Activated T-helper 17 cell treated with anti-CD3 and anti-CD28 coated beads, Interleukin-2, amount 50 U/mL, for 72 hours (primary cell): ENCODE data around the gene BDKRB2. TPM values are rescaled to one million over a fixed set of nuclear protein-coding genes. Genes with fewer than 3 reads are reported as not detected.

ENCODE experiments used
- ATAC-seq: fragments of 150-1000 bp; cut with Tn5 transposase; replicated peaks from 2 replicates; pipeline ENCODE4 v1.10.0; 2021; ENCODE audit warnings: mild to moderate bottlenecking, moderate library complexity
- H3K27ac Mint-ChIP-seq: one replicate; pipeline ENCODE4 v1.8.0; 2022; ENCODE audit warnings: mixed read lengths
- H3K27me3 Mint-ChIP-seq: one replicate; pipeline ENCODE4 v1.8.0; 2022; ENCODE audit warnings: mixed read lengths
- H3K36me3 Mint-ChIP-seq: one replicate; pipeline ENCODE4 v1.8.0; 2022; ENCODE audit warnings: low read depth, mild to moderate bottlenecking, mixed read lengths
- H3K4me1 Mint-ChIP-seq: one replicate; pipeline ENCODE4 v1.8.0; 2022; ENCODE audit warnings: mixed read lengths
- H3K4me3 Mint-ChIP-seq: one replicate; pipeline ENCODE4 v1.8.0; 2022; ENCODE audit warnings: mild to moderate bottlenecking, mixed read lengths
- H3K9me3 Mint-ChIP-seq: one replicate; pipeline ENCODE4 v1.8.0; 2022; ENCODE audit warnings: mixed read lengths
- total RNA-seq, 2 donors: library from RNA; stranded (reverse); gene quantifications; one replicate each; pipeline ENCODE4 v1.2.3, GENCODE V29; 2022

Gene BDKRB2
- total RNA-seq, 2 donors from 2014 or later, result not detected

DNA sequence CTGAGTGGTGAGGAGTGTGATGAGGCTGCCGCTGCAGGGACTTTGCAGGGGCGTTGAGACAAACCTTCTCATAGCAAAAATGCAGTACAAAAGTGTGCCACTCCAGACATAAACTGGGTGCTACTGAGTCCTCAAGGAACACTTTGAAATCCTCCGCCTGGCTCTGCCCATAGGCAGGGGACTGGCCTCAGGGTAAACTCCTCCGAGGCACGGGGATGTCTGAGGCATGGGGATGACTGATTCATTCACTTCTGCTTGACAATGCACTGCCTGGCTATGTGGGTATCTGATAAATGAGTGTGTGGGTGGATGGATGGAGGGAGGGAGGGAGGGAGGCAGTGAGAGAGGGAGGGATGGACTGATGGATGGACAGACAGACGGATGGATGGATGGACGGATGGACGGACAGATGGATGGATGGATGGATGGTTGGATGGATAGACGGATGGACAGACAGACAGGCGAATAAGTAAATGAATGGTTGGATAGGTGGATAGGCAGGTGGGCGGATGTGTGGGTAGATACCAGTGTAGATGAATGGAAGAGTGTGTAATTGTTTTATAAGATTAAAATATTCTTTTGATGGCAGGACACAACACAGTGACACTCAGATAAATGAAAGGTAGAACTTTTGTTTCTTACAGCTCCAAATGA is 2.1 kb upstream of the BDKRB2 start:
- no peak for ATAC-seq
- Mint-ChIP-seq H3K27me3 (peaks cover 29% of the 10 kb centered on the region), H3K4me1 (no peaks in the 10 kb centered on the region), H3K9me3 (no peaks in the 10 kb centered on the region), H3K4me3 (no peak overlapping the region), H3K36me3 (no peaks in the 10 kb centered on the region), H3K27ac (no peak overlapping the region)

DNA sequence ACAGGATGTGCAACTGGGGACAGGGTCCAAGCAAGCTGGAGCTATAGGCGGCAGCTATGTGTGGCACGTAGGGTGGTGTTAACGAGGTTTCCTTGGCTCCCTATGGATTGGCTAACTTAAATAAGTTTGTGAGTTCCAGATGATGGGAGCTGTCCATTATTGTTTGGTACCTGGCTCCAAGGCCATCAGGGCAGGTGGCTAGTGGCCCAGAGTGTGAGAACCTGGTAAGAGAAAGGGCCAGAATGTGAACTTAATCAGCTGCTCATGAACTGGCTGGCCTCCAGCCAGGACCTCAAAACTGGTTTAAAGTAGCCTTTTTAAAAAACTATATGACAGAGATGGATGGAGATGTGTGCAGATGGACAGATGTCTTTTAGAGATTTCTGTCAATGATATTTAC is 1.5 kb upstream of the BDKRB2 start:
- Mint-ChIP-seq H3K4me1 (no peaks in the 10 kb centered on the region), H3K9me3 (no peaks in the 10 kb centered on the region)
- ATAC-seq, result no peak

DNA sequence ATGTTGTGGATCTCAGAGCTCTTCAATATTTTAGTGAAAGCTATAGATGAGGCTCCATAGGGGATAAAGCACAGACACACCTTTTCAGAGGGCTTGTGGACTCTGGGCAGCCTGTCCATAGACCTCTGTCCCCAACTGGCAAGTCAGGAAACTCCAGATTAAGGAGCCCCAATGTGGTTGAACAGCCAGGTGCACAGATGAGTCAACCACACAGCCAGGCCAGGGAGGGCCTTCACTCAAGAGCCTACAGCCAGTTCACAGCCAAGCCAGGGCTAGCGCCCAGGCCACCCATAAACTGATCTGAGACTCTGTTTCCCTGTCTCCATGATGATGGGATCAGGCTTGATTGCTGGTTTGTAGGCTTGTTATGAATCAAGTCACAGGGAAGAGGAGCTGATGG is 1.0 kb upstream of the BDKRB2 start:
- ATAC-seq, result no peak
- Mint-ChIP-seq H3K4me3 (no peak overlapping the region), H3K27me3 (peaks cover 29% of the 10 kb centered on the region), H3K9me3 (no peaks in the 10 kb centered on the region), H3K27ac (no peak overlapping the region), H3K4me1 (no peaks in the 10 kb centered on the region), H3K36me3 (no peaks in the 10 kb centered on the region)

More for the DNA sequence above, 1.5 kb upstream of the BDKRB2 start:
- Mint-ChIP-seq H3K27me3 (peaks cover 29% of the 10 kb centered on the region), H3K27ac (no peak overlapping the region), H3K36me3 (no peaks in the 10 kb centered on the region), H3K4me3 (no peak overlapping the region)

DNA sequence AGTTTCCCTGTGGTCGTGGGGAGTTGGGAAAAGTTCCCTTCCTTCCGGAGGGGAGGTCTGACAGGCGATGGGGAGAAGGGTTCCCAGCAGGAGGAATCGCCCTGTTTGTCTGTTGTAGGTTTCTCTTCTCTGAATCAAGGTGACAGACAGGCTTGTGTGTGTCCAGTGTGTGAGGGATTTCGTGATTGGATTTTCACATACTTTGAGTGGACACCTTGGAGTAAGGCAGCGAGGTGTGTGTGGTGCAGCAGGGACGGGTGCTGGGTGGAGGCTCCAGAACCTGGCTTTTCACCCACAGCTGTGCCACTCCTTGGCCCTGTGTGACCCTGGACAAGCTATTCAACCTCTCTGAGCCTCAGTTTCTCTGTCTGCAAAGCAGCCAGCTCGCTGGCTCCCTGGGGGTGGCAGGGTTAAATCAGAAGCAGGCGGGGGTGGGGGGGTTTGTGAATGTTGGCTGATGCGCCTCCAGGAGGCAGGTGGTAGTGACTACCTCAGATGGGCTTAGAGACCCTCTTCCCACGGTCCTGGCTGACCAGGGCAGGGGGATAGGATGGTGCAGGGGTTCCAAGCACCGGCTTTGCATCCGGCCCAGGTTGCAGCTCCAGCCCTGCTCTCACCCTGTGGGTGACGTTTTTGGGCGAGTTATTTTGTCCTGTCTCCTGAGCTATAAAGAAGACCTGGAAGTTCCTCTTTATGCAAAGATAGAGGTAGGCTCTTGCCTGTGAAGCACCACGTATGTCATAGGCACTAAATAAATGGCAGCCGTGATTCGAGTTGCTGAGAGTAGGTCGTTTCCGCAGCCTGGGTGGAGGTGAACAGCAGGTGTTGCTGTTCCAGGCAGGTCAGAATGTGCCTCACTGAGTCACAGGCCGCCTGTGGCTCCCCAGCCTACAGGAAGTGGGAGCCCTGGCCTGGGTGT is 679 bp downstream of the BDKRB2 start:
- ATAC-seq, result no peak
- H3K4me3 Mint-ChIP-seq, result no peak overlapping the region
- H3K4me1 Mint-ChIP-seq, result no peaks in the 10 kb centered on the region
- H3K9me3 Mint-ChIP-seq, result no peaks in the 10 kb centered on the region
- peaks cover 33% of the 10 kb centered on the region for H3K27me3 Mint-ChIP-seq
- no peaks in the 10 kb centered on the region for H3K36me3 Mint-ChIP-seq
- no peak overlapping the region for H3K27ac Mint-ChIP-seq

DNA sequence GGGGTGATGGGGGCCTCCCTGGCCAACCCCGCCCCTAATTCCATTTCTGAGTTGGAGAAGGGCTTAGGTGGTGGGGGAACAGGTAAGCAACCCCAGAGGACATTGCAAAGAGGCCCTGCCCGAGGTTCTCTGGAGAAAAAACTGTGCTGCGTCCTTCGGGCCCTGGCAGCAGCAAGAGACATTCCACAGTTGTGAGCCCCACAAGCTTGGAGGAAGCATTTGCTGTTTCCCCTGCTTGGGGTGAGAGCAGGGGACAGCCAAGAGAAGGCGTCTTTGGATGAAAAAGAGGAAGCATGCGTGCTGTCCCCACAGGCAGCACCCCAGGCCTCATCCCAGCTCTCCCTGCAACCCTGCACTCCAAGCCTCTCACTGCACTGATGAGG is 1.3 kb downstream of the BDKRB2 start:
- Mint-ChIP-seq H3K4me1 (no peaks in the 10 kb centered on the region), H3K27ac (no peak overlapping the region), H3K9me3 (no peaks in the 10 kb centered on the region), H3K27me3 (peaks cover 33% of the 10 kb centered on the region), H3K4me3 (no peak overlapping the region), H3K36me3 (no peaks in the 10 kb centered on the region)
- ATAC-seq, result no peak

GRCh38 chr14:96206461-96206860 is 1.8 kb downstream of the BDKRB2 start:
- H3K36me3 Mint-ChIP-seq, result no peaks in the 10 kb centered on the region

DNA sequence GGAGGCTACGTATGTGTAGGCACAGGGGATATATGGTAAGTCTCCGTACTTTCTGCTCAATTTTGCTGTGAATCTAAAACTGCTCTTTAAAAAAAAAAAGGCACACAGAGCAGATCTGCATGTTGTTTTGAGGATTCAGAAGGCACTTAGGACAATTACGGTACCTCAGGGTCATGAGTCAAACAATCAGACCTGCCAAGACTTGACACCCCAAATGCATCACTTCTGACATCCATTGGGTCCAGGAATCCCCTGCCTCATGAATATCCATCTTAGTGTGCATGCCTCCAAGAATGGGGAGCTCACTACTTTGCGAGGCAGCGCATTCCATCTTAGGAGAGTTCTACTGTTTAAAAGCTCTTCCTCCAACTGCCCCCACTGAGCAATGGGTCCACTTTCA is 3.0 kb downstream of the BDKRB2 start:
- peaks cover 4% of the 10 kb centered on the region for H3K9me3 Mint-ChIP-seq
- H3K36me3 Mint-ChIP-seq, result no peaks in the 10 kb centered on the region

More at GRCh38 chr14:96206461-96206860, 1.8 kb downstream of the BDKRB2 start:
- Mint-ChIP-seq H3K27me3 (peaks cover 32% of the 10 kb centered on the region), H3K4me1 (no peaks in the 10 kb centered on the region), H3K4me3 (no peak overlapping the region), H3K9me3 (no peaks in the 10 kb centered on the region), H3K27ac (no peak overlapping the region)
- no peak for ATAC-seq

GRCh38 chr14:96208739-96209138 is 4.1 kb downstream of the BDKRB2 start:
- Mint-ChIP-seq H3K27me3 (peaks cover 15% of the 10 kb centered on the region), H3K36me3 (no peaks in the 10 kb centered on the region), H3K27ac (no peak overlapping the region), H3K9me3 (peaks cover 4% of the 10 kb centered on the region), H3K4me1 (no peaks in the 10 kb centered on the region), H3K4me3 (no peak overlapping the region)
- ATAC-seq, result no peak

More for the DNA sequence above, 3.0 kb downstream of the BDKRB2 start:
- H3K27ac Mint-ChIP-seq, result no peak overlapping the region
- no peak overlapping the region for H3K4me3 Mint-ChIP-seq
- no peak for ATAC-seq
- H3K27me3 Mint-ChIP-seq, result peaks cover 24% of the 10 kb centered on the region
- H3K4me1 Mint-ChIP-seq, result no peaks in the 10 kb centered on the region

GRCh38 chr14:96212140-96212539 is 7.5 kb downstream of the BDKRB2 start:
- H3K4me1 Mint-ChIP-seq, result no peaks in the 10 kb centered on the region

GRCh38 chr14:96212896-96213295 is 8.3 kb downstream of the BDKRB2 start:
- no peak for ATAC-seq
- no peaks in the 10 kb centered on the region for H3K36me3 Mint-ChIP-seq
- H3K4me3 Mint-ChIP-seq, result no peak overlapping the region
- peaks cover 4% of the 10 kb centered on the region for H3K27me3 Mint-ChIP-seq
- H3K9me3 Mint-ChIP-seq, result peaks cover 4% of the 10 kb centered on the region
- no peak overlapping the region for H3K27ac Mint-ChIP-seq
- H3K4me1 Mint-ChIP-seq, result no peaks in the 10 kb centered on the region

More at GRCh38 chr14:96212140-96212539, 7.5 kb downstream of the BDKRB2 start:
- Mint-ChIP-seq H3K27ac (no peak overlapping the region), H3K36me3 (no peaks in the 10 kb centered on the region), H3K27me3 (peaks cover 4% of the 10 kb centered on the region), H3K4me3 (no peak overlapping the region), H3K9me3 (peaks cover 4% of the 10 kb centered on the region)
- ATAC-seq, result no peak

DNA sequence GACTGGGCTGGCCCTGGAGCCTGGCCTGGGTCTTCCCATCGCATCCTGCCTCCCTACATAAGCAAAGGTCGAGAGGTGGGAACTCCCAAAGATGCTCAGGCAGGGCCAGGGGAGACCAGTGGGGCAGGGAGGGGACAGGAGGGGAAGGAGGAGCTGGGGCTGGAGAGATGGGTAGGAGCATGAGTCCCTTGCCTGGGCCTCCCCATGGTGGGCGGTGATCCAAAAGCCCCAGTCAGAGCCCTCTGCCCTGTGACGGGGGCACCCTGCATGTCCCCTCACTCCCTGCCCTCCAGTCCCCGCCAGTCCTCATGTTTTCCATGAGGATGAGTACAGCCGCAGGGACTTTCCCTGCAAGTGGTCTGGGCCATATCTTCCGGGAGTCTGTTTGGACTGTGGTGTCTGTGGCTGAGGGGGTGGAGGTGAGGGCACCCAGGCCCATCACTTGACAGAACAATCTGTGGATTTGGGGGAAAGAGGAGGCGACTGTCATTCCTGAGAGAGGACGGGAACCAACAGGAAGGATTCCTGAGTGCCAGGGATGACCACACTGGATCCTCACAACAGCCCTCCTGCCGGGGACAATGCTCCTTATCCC is 9.3 kb downstream of the BDKRB2 start:
- Mint-ChIP-seq H3K9me3 (peaks cover 4% of the 10 kb centered on the region), H3K4me3 (no peak overlapping the region), H3K27me3 (peaks cover 4% of the 10 kb centered on the region), H3K27ac (no peak overlapping the region), H3K4me1 (no peaks in the 10 kb centered on the region), H3K36me3 (no peaks in the 10 kb centered on the region)
- no peak for ATAC-seq

DNA sequence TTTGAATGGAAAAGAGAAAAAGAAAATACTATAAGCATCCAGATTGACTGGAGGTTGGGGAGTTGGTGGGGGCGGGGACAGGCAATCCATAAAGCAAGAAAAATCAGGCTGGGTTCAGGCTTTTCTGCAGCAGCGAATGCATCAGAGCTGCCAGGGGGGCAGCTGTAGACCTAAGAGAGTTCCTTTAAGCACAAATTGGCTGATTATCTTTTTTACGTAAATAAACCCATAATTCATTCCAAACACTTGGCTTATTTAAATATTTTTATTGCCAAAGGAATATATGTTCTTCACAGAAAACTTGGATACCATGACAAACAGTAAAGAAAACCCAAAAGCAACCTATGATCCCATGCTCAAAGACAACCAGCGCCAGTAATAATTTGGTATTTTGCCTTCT is 10.2 kb downstream of the BDKRB2 start:
- H3K27ac Mint-ChIP-seq, result no peak overlapping the region
- no peaks in the 10 kb centered on the region for H3K4me1 Mint-ChIP-seq
- ATAC-seq, result no peak
- H3K36me3 Mint-ChIP-seq, result no peaks in the 10 kb centered on the region
- peaks cover 4% of the 10 kb centered on the region for H3K27me3 Mint-ChIP-seq
- H3K9me3 Mint-ChIP-seq, result peaks cover 4% of the 10 kb centered on the region
- H3K4me3 Mint-ChIP-seq, result no peak overlapping the region

DNA sequence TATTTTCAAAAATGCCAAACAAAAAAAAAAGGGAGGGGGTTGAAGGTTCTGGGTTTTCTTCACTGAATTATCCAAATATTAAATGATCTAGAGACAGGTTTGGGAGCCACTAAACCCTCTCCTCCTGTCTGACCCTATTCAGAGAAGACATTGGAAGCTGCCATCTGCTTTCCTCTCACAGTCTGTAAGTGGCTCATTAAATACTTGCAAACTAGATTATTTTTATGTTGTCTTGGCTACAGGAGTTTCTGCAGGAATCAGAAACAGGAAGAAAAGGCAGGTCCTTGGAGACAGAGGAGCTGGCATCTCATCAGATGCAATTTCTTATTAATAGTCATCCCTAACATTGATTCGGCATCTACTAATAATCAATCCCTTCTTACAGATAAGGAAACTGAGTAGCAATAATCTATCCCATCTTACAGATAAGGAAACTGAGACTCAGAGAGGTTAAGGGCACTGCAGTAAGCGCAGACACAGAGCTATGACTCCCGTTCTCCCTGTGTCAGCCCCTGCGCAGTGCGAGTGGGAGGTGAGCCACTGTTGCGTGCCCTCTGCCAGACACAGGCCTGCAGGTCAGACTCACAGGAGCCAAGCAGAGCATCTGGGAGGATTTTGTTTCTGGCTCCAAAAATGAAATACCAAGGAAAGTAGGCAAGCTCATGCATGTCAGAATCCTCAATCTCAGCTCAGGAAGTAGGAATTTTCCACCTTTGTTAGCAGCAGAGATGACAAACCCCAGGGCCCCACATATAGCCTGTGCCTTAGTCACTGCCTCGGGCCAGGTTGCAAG is 11.0 kb downstream of the BDKRB2 start:
- no peak overlapping the region for H3K27ac Mint-ChIP-seq
- H3K4me3 Mint-ChIP-seq, result no peak overlapping the region
- peaks cover 4% of the 10 kb centered on the region for H3K9me3 Mint-ChIP-seq
- H3K27me3 Mint-ChIP-seq, result peaks cover 6% of the 10 kb centered on the region
- no peaks in the 10 kb centered on the region for H3K36me3 Mint-ChIP-seq
- H3K4me1 Mint-ChIP-seq, result no peaks in the 10 kb centered on the region
- no peak for ATAC-seq

- Mint-ChIP-seq H3K4me3 (no peak overlapping the region), H3K36me3 (no peaks in the 10 kb centered on the region), H3K9me3 (peaks cover 4% of the 10 kb centered on the region), H3K27ac (no peak overlapping the region), H3K4me1 (no peaks in the 10 kb centered on the region), H3K27me3 (peaks cover 14% of the 10 kb centered on the region)
- ATAC-seq, result no peak
These were observed 12.0 kb downstream of the BDKRB2 start for GRCh38 chr14:96216627-96217026.
